ENCODE data around the gene MRPL49. TPM values are rescaled to one million over a fixed set of nuclear protein-coding genes. Genes with fewer than 3 reads are reported as not detected.

Gene MRPL49
- total RNA-seq, 1 experiment from 2014 or later = 73.4 TPM

DNA sequence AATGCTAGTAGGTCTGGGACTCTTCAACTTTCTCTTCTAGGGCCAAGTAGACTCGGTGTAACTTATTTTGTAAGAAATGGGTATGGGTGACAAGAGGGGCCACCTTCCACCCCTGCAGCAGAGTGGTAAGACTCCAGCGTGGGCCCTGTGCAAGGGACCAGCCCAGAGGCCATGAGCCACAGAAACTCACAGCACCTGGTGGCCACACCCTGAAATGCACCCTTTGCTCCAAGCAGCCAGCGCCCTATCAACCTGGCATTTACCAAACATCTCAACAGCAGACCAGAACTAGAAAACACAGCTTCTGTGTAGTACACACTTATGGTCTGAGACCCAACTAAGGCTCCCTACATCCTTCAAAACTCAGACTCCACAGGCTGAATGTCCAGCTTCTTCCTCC lies 44.0 kb upstream of the MRPL49 start:
- H2BK15ac ChIP-seq (ENCODE audit: low read depth, low read length) = no peak overlapping the region
- H2BK5ac ChIP-seq (ENCODE audit: insufficient read length, low read length) = no peak overlapping the region
- H4K8ac ChIP-seq (replicated peaks; ENCODE audit: insufficient read length, low read depth, low read length) = no peak overlapping the region
- peaks cover 5% of the 10 kb centered on the region; the same call in 1 of the 2 replicates for H3K79me2 ChIP-seq (ENCODE audit: insufficient read depth, low read length)
- no CpG with 5 or more reads among the region's 3 CpGs for WGBS (ENCODE audit: extremely low coverage, insufficient read length, low lambda C conversion rate)
- H3K27me3 ChIP-seq (ENCODE audit: insufficient read depth, low read length) = no peaks in the 10 kb centered on the region
- H3K9me3 Mint-ChIP-seq = no peaks in the 10 kb centered on the region; a peak in 1 of 5 replicates
- peaks cover 13% of the 10 kb centered on the region for H3K79me1 ChIP-seq (ENCODE audit: insufficient read depth, low read depth, low read length, poor library complexity, severe bottlenecking)
- DNase-seq = peak; percentile 64
- peaks cover 1% of the 10 kb centered on the region for H3K23me2 ChIP-seq (ENCODE audit: insufficient read length, low read depth, low read length, poor library complexity, severe bottlenecking)
- no peak overlapping the region for H3K27ac ChIP-seq (ENCODE audit: insufficient read length, low read depth, low read length)
- TF ChIP-seq, protein P1, sequence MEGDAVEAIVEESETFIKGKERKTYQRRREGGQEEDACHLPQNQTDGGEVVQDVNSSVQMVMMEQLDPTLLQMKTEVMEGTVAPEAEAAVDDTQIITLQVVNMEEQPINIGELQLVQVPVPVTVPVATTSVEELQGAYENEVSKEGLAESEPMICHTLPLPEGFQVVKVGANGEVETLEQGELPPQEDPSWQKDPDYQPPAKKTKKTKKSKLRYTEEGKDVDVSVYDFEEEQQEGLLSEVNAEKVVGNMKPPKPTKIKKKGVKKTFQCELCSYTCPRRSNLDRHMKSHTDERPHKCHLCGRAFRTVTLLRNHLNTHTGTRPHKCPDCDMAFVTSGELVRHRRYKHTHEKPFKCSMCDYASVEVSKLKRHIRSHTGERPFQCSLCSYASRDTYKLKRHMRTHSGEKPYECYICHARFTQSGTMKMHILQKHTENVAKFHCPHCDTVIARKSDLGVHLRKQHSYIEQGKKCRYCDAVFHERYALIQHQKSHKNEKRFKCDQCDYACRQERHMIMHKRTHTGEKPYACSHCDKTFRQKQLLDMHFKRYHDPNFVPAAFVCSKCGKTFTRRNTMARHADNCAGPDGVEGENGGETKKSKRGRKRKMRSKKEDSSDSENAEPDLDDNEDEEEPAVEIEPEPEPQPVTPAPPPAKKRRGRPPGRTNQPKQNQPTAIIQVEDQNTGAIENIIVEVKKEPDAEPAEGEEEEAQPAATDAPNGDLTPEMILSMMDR (conservative IDR thresholded peaks at IDR 0.05) = peak; percentile 76
- H3K18ac ChIP-seq (ENCODE audit: insufficient read length, low read depth, low read length) = no peak overlapping the region
- H3K27ac Mint-ChIP-seq = peak overlapping the region in 1 of 3 experiments; percentile 88; a peak in 3 of 7 replicates
- H3K9me3 ChIP-seq (ENCODE audit: control insufficient read depth, low read depth, low read length) = no peaks in the 10 kb centered on the region
- peaks cover 14 to 16% of the 10 kb centered on the region in 2 experiments for H3K4me1 Mint-ChIP-seq
- no peak overlapping the region for H3K14ac ChIP-seq (ENCODE audit: insufficient read depth, low read length)
- peak overlapping the region; percentile 1 for H3K4me2 ChIP-seq (ENCODE audit: insufficient read depth, insufficient read length, low read length)
- no peak overlapping the region for H2BK120ac ChIP-seq (ENCODE audit: low read depth, low read length, poor library complexity, severe bottlenecking)
- peak overlapping the region in 1 of 2 experiments; percentile 35; a peak in 1 of 5 replicates for H3K4me3 Mint-ChIP-seq
- H3K36me3 Mint-ChIP-seq (ENCODE audit: insufficient read depth in 1 of 3, low read depth in 3 of 3) = peaks cover 48 to 73% (median 72%) of the 10 kb centered on the region in 3 experiments
- H3K4me1 ChIP-seq (ENCODE audit: insufficient read depth, low read length) = no peaks in the 10 kb centered on the region
- H2AFZ ChIP-seq (ENCODE audit: low read length) = no peak overlapping the region
- H3K9ac ChIP-seq (ENCODE audit: extremely low read depth, insufficient read length, low read length) = no peak overlapping the region
- H2BK12ac ChIP-seq (ENCODE audit: insufficient read length, low read depth, low read length) = no peak overlapping the region
- no peaks in the 10 kb centered on the region for H3K27me3 Mint-ChIP-seq (ENCODE audit: low read depth)
- no peak overlapping the region for H4K5ac ChIP-seq (ENCODE audit: insufficient read length, low read depth, low read length)
- H2BK20ac ChIP-seq (ENCODE audit: low read depth, low read length, poor library complexity, severe bottlenecking) = no peak overlapping the region
- no peak overlapping the region for H2AK5ac ChIP-seq (ENCODE audit: insufficient read length, low read length)
- H3K56ac ChIP-seq (ENCODE audit: insufficient read length, low read depth, low read length) = no peak overlapping the region
- H3K4ac ChIP-seq (ENCODE audit: low read depth, low read length) = no peak overlapping the region
- no peak overlapping the region for H4K91ac ChIP-seq (ENCODE audit: insufficient read length, low read depth, low read length)
- no peaks in the 10 kb centered on the region for H4K20me1 ChIP-seq (ENCODE audit: control insufficient read depth, insufficient read depth, insufficient read length)
- H3K23ac ChIP-seq (ENCODE audit: insufficient read length, low read depth, low read length) = no peak overlapping the region
- no peak overlapping the region for H3T11ph ChIP-seq (ENCODE audit: low read length)
